Measurements from ENCODE around the gene GTF3C1. TPM values are rescaled to one million over a fixed set of nuclear protein-coding genes. Genes with fewer than 3 reads are reported as not detected.

The GTF3C1 gene
- total and polyA plus RNA-seq, 4 donors: 15.3 to 28.0 (median 22.2) TPM

- Histone ChIP-seq H3K36me3 (ENCODE audit: control insufficient read depth in 4 of 4, insufficient read depth in 3 of 4, low read depth in 1 of 4, low read length in 3 of 4) (peaks cover 5 to 84% (median 55%) of the 10 kb centered on the region in 4 donors), H3K9ac (ENCODE audit: low read depth in 1 of 2, low read length in 2 of 2) (no peak overlapping the region), H3K4me3 (ENCODE audit: low read depth in 1 of 3, low read length in 3 of 3) (no peak overlapping the region), H3K4me1 (ENCODE audit: control insufficient read depth in 4 of 4, insufficient read depth in 4 of 4, low read length in 3 of 4) (no peaks in the 10 kb centered on the region), H3K27ac (ENCODE audit: low read depth in 1 of 2, low read length in 2 of 2) (no peak overlapping the region), H3K9me3 (ENCODE audit: control insufficient read depth in 4 of 4, low read length in 3 of 4) (no peaks in the 10 kb centered on the region), H3K27me3 (ENCODE audit: control insufficient read depth in 4 of 4, insufficient read depth in 4 of 4, low read length in 3 of 4) (no peaks in the 10 kb centered on the region)
- TF ChIP-seq ZBTB33 (IDR thresholded peaks at IDR 0.05) (no peak), SP1 (IDR thresholded peaks at IDR 0.05) (no peak)
- 96% methylated on average over 9 of the region's 9 CpGs for WGBS
- no peak for DNase-seq (ENCODE audit: low spot score)
These were observed 73.5 kb downstream of the GTF3C1 start for GRCh38 chr16:27476240-27476639.

- Histone ChIP-seq H3K27ac (ENCODE audit: low read depth in 1 of 2, low read length in 2 of 2) (no peak overlapping the region), H3K9ac (ENCODE audit: low read depth in 1 of 2, low read length in 2 of 2) (no peak overlapping the region), H3K36me3 (ENCODE audit: control insufficient read depth in 4 of 4, insufficient read depth in 3 of 4, low read depth in 1 of 4, low read length in 3 of 4) (peaks cover 8 to 84% (median 56%) of the 10 kb centered on the region in 4 donors), H3K27me3 (ENCODE audit: control insufficient read depth in 4 of 4, insufficient read depth in 4 of 4, low read length in 3 of 4) (no peaks in the 10 kb centered on the region), H3K9me3 (ENCODE audit: control insufficient read depth in 4 of 4, low read length in 3 of 4) (no peaks in the 10 kb centered on the region), H3K4me1 (ENCODE audit: control insufficient read depth in 4 of 4, insufficient read depth in 4 of 4, low read length in 3 of 4) (no peaks in the 10 kb centered on the region), H3K4me3 (ENCODE audit: low read depth in 1 of 3, low read length in 3 of 3) (no peak overlapping the region)
- 94% methylated on average over 9 of the region's 9 CpGs for WGBS
- TF ChIP-seq TAF1 (conservative IDR thresholded peaks at IDR 0.05) (no peak), ZBTB33 (IDR thresholded peaks at IDR 0.05) (no peak), SP1 (IDR thresholded peaks at IDR 0.05) (no peak), ATF3 (IDR thresholded peaks at IDR 0.05) (no peak), CTCF (IDR thresholded peaks at IDR 0.05; ENCODE audit: low read depth, low read length, missing input control) (no peak), GABPA (IDR thresholded peaks at IDR 0.05 in 1 of 2, conservative IDR thresholded peaks at IDR 0.05 in 1 of 2) (no peak), FOXA2 (IDR thresholded peaks at IDR 0.05) (no peak), HNF4G (IDR thresholded peaks at IDR 0.05) (no peak), JUND (IDR thresholded peaks at IDR 0.05) (no peak), REST (IDR thresholded peaks at IDR 0.05) (no peak), NR2F2 (IDR thresholded peaks at IDR 0.05) (no peak), YY1 (IDR thresholded peaks at IDR 0.05) (no peak), EGR1 (IDR thresholded peaks at IDR 0.05; ENCODE audit: low read depth in 2 of 2) (no peak)
- no peak for DNase-seq (ENCODE audit: low spot score)
These were observed 74.2 kb downstream of the GTF3C1 start for GRCh38 chr16:27475561-27475960.

Measured in liver (tissue), 9 donors.